Mesodermal cell (in vitro differentiated cells): ENCODE data around the gene FBXO38.

ENCODE experiments used
- H3K27ac ChIP-seq: 2 replicates; pipeline ENCODE4 v1.7.0; 2013; ENCODE audit warnings: mild to moderate bottlenecking, low read depth, low read length, moderate library complexity; ENCODE audit not compliant: severe bottlenecking
- H3K36me3 ChIP-seq: 2 replicates; pipeline ENCODE4 v1.7.1; 2013; ENCODE audit warnings: mild to moderate bottlenecking, low read length, moderate library complexity; ENCODE audit not compliant: control insufficient read depth, insufficient read depth
- H3K4me1 ChIP-seq: one replicate; pipeline ENCODE4 v1.7.1; 2013; ENCODE audit warnings: mild to moderate bottlenecking, low read length; ENCODE audit not compliant: insufficient read depth, control insufficient read depth, poor library complexity, severe bottlenecking
- H3K4me3 ChIP-seq: 2 replicates; pipeline ENCODE4 v1.7.0; 2013; ENCODE audit warnings: low read length, control low read depth, mild to moderate bottlenecking; ENCODE audit not compliant: insufficient read depth, poor library complexity, severe bottlenecking; ENCODE audit errors: extremely low read depth
- H3K9me3 ChIP-seq: 2 replicates; pipeline ENCODE4 v1.7.1; 2013; ENCODE audit warnings: mild to moderate bottlenecking, low read length, moderate library complexity; ENCODE audit not compliant: control insufficient read depth
- WGBS, 2 experiments: methylation state at CpG; one replicate each; pipeline ENCODE4 v1.1.5; 2013; ENCODE audit warnings: missing lambda C conversion rate in 2 of 2; ENCODE audit not compliant: insufficient coverage in 2 of 2; 5-methylcytosine and 5-hydroxymethylcytosine counted together

The FBXO38 gene

DNA sequence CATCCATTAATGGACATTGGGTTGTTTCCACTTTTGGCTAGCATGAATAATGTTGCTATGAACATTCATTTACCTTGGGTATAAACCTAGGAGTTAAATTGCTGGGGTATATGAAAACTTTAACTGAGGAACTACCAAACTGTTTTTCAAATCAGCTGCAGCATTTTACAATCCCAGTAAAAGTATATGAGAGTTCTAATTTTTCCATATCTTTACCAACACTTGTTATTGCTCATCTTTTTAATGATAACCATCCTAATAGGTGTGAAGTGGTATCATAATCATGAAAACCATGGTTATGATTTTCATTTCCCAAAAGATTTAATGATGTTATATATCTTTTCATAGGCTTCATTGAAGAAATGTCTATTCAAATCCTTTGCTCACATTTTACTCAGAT, 15.5 kb upstream of the FBXO38 start:
- no peak overlapping the region for H3K27ac ChIP-seq
- no peaks in the 10 kb centered on the region for H3K9me3 ChIP-seq
- no peak overlapping the region for H3K4me3 ChIP-seq
- H3K36me3 ChIP-seq, result no peaks in the 10 kb centered on the region
- H3K4me1 ChIP-seq, result no peaks in the 10 kb centered on the region

DNA sequence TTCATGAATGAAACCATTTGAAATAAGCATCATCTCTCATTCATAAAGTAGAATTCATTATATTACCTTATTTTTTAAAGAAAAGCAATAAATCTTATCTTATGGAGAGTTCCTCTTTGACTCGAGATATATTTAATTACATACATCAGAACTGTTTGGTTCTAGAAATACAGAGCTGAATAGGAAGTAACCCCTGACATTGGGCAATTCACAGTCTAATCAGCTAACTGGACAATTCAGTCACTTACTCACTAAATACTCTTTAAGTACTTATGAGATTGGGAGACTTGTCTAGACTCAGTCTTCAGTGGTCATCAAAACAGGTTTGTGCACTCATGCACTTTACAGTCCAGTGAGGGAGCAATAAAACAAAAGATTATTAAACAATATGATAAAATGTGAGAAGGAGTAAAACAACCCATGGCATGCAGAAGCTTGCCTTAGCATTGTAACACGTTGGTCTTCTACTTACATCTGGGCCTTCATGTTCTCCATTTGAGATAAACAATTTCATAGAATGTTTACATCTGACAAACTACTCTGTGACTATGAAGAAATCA, 11.5 kb upstream of the FBXO38 start:
- WGBS, 2 experiments, result 86% methylated on average over 1 of the region's 2 CpGs; no CpG with 5 or more reads in 1 of the 2 experiments
- no peak overlapping the region for H3K27ac ChIP-seq
- H3K4me3 ChIP-seq, result no peak overlapping the region
- H3K9me3 ChIP-seq, result no peaks in the 10 kb centered on the region
- H3K4me1 ChIP-seq, result peaks cover 5% of the 10 kb centered on the region
- no peaks in the 10 kb centered on the region for H3K36me3 ChIP-seq

DNA sequence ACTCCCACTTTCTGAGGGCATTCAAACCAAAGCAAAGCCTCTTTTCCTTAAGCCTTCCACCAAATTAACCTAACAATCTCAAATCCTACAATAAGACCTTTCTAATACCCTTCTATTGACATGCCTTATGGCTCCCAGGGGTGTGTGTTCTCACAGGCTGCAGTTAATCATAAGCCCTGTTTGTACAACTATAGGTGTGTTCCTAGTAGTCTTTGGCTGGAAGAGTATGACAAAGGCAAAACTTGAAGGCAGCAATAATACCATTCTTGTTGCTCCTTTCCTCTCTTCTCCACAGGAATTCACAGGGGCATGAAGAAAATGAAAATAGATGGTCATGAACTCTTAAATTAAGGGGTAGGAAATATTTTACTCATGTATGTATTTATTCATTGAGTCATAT, 10.9 kb upstream of the FBXO38 start:
- Histone ChIP-seq H3K27ac (no peak overlapping the region), H3K4me3 (no peak overlapping the region), H3K9me3 (no peaks in the 10 kb centered on the region)

DNA sequence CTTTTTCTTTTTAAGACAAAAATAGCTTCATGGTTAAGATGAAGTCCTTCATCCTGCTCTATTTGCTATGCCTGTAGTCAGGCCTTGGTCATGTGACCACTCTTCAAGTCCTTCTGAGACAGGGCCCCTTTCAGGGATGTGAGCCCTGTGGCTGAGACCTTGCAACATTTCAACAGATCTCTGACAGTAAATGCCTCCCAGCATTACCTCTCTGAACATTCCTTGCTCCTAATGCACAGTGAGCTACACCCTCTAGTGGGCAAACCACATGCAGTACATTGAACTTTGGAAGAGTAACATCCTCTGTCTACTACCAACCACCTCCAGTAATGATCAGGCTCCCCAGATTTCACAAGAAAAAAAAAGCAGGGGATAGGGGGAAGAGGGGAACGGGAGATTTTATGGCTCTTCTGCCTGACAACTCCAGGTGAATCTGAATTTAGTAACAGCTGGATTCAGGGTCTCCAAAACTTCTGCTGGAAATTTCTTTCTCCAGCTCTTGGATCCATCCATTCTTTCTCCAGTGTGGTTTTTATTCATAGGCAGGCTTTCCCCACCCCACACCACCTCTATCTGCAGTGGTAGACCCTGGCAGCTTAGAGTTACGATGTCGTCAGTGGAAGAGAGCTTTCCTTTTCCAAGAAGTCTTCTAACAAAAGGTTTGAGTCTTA, 8.9 kb upstream of the FBXO38 start:
- peaks cover 5% of the 10 kb centered on the region for H3K4me1 ChIP-seq
- peaks cover 11% of the 10 kb centered on the region for H3K9me3 ChIP-seq
- no peak overlapping the region for H3K4me3 ChIP-seq
- no peaks in the 10 kb centered on the region for H3K36me3 ChIP-seq
- no peak overlapping the region for H3K27ac ChIP-seq
- WGBS, 2 experiments, result 0% methylated on average over 1 of the region's 3 CpGs

More for the DNA sequence above, 10.9 kb upstream of the FBXO38 start:
- H3K4me1 ChIP-seq, result peaks cover 5% of the 10 kb centered on the region
- H3K36me3 ChIP-seq, result no peaks in the 10 kb centered on the region

DNA sequence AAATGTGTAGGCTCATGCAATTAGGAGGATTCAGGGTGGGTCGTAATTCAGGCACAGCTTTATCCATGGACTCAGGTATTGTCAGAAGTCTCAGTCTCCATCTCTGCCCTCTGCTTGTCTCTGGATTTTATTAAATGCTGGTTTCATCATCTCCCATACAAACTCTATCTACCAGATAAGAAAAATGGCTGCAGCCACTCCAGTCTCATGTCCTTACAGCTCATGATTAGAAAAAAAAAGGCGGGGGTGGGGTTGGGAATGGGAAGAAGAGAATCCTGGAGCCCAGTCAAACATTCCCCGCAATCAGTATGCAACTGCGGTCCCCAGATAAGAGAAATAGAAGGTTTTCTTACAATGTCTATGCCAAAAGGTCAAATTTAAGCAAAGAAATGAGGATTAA, 7.6 kb upstream of the FBXO38 start:
- Histone ChIP-seq H3K9me3 (peaks cover 11% of the 10 kb centered on the region), H3K36me3 (no peaks in the 10 kb centered on the region), H3K27ac (no peak overlapping the region), H3K4me3 (no peak overlapping the region), H3K4me1 (peaks cover 5% of the 10 kb centered on the region)
- WGBS, 2 experiments, result 71 to 88% methylated on average over 1 of the region's 4 CpGs

DNA sequence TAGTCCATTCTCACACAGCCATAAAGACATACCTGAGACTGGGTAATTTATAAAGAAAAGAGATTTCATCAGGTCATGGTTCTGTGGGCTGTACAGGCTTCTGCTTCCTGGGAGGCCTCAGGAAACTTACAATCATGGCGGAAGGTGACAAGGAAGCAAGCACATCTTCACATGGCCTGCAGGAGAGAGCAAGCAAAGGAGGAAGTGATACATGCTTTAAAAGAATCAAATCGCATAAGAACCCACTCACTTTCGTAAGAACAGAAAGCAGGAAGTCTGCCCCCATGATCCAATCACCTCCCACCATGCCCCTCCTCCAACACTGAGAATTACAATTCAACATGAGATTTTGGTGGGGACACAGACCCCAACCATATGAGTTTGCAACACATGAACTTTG, 5.1 kb upstream of the FBXO38 start:
- 84 to 95% methylated on average over 2 to 3 of the region's 3 CpGs for WGBS, 2 experiments
- Histone ChIP-seq H3K9me3 (peaks cover 11% of the 10 kb centered on the region), H3K36me3 (no peaks in the 10 kb centered on the region), H3K4me1 (peaks cover 13% of the 10 kb centered on the region), H3K4me3 (no peak overlapping the region), H3K27ac (no peak overlapping the region)

DNA sequence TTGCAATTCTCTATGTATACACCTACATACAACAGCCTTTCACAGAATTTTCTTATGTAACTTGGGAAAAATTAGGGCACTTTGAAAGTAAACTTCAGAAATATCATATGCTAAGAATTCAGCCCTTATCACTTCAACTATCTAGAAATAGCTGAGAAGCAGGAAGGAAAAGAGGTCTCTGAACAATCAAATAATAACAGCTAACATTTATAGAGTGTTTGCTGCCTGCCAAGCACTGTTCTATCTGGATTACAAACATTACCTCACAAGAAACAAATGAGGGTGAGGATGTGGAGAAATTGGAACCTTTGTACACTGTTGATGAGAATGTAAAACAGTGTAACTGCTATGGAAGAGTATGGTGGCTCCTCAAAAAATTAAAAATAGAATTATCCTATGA, 4.4 kb upstream of the FBXO38 start:
- Histone ChIP-seq H3K27ac (no peak overlapping the region), H3K9me3 (peaks cover 11% of the 10 kb centered on the region), H3K4me1 (peaks cover 13% of the 10 kb centered on the region), H3K36me3 (no peaks in the 10 kb centered on the region), H3K4me3 (no peak overlapping the region)

DNA sequence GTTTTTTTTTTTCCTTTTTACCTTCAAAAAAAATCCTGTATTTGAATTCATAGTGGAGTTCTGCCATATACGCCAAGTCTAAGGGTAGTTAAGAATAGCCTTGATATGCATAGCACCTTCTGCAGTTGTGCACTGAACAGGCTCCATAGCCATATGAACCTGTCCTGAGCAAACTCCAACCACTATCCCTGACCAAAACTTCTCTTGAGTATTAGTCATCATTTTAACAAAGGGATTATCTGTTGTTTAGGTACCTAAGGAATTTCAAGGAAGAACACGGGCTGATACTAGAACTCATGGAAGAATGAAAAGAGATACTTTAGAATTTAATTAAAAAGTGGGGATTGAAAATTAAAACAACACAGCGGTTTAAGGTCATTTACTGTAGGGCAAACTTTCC, 1.9 kb upstream of the FBXO38 start:
- peaks cover 10% of the 10 kb centered on the region for H3K36me3 ChIP-seq
- peaks cover 11% of the 10 kb centered on the region for H3K9me3 ChIP-seq
- no peak overlapping the region for H3K4me3 ChIP-seq
- WGBS, 2 experiments, result 86 to 90% methylated on average over 2 of the region's 3 CpGs
- H3K4me1 ChIP-seq, result peaks cover 20% of the 10 kb centered on the region
- H3K27ac ChIP-seq, result no peak overlapping the region

DNA sequence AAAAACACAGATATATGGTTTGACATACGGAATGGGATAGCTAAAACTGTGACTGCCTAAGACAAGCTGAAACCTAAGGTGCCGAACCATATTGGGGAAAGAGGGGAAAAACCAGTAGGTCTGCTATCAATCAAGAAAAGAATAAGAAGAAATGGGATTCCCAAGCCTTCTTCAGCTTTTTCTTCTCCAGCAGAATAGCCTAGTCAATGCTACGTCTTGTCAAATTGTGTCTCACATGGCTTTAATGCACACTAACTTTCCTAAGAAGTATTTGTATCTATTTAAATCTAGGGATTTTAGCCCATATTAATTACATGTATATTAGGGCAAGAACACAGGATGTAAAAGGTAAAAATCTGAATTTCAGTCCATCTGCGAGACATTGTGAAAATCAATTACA, 797 bp upstream of the FBXO38 start:
- 75 to 95% methylated on average over 2 to 3 of the region's 4 CpGs for WGBS, 2 experiments
- Histone ChIP-seq H3K27ac (peak overlapping the region; percentile 87), H3K9me3 (peaks cover 11% of the 10 kb centered on the region), H3K36me3 (peaks cover 16% of the 10 kb centered on the region), H3K4me1 (peaks cover 20% of the 10 kb centered on the region), H3K4me3 (peak overlapping the region; percentile 83)

DNA sequence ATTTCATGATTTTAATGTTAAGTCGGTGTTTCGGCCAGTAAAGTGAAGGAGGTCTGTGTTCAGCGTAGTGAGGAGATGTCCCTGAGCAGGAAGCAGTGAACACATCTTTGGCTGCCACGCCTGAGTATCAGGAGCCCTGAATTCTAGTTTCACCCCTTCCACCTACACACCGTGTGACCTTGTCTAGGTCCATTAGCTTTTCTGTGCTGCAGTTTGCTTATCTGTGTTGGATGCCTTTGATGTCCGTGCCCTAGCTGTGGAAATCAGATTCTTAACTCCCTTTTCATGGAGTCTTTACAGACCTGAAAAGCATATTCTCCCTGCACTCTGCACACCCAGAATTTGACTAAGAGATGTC, 601 bp downstream of the FBXO38 start:
- H3K27ac ChIP-seq, result peak overlapping the region; percentile 87
- WGBS, 2 experiments, result 11 to 13% methylated on average over 3 to 6 of the region's 6 CpGs

DNA sequence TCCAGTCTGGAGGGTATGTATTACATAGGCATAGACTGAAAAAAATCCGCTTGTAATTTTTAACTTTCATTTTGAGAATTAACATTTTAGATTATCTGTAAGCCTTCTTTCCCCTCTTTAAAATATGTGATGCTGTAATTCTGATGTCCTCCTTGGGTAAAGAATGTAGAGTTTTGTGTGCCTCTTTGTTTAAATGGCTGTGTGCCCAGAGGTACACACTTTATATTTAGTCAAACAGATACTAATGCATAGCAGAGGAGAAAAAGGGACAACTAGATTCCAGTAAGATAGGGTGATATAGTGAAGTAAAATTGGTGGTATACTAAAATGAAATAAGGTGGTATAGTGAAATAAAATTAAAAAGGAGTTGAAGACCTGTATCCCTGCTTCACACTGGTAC, 1.3 kb downstream of the FBXO38 start:
- no peak overlapping the region for H3K27ac ChIP-seq
- H3K4me3 ChIP-seq, result peak overlapping the region; percentile 83
- no peaks in the 10 kb centered on the region for H3K9me3 ChIP-seq
- H3K36me3 ChIP-seq, result peaks cover 33% of the 10 kb centered on the region
- WGBS, 2 experiments, result no CpG with 5 or more reads among the region's 1 CpG
- H3K4me1 ChIP-seq, result peaks cover 20% of the 10 kb centered on the region

More for the DNA sequence above, 601 bp downstream of the FBXO38 start:
- peaks cover 20% of the 10 kb centered on the region for H3K4me1 ChIP-seq
- H3K36me3 ChIP-seq, result peaks cover 30% of the 10 kb centered on the region
- no peaks in the 10 kb centered on the region for H3K9me3 ChIP-seq
- peak overlapping the region; percentile 83 for H3K4me3 ChIP-seq
